SKM-1 treated with dmso at 0.1 percent for 144 hours (cell line): ENCODE measurements around the gene ATN1.
A peak's percentile ranks its signal among the peaks of the same experiment; 100 is the strongest.
"Not testable (repeated sequence)": the region's sequence is repeated elsewhere in the genome, so short reads cannot be mapped to it uniquely, and the experiment has no call there.

Source experiments
- DNase-seq: peaks from one replicate; lab custom pipeline; 2025; ENCODE audit not compliant: unreplicated experiment; lab: John Stamatoyannopoulos, UW

ATN1 gene

GRCh38 chr12:6903722-6904121, 24.0 kb upstream of the ATN1 start:
- no peak for DNase-seq

- peak; percentile 84 for DNase-seq
These were observed 23.2 kb upstream of the ATN1 start, which contains the start of gene LRRC23 for GRCh38 chr12:6904280-6905276. TSS of gene LRRC23 (plus strand) at chr12:6904822. CDS start at chr12:6905634, 812 bp downstream.

GRCh38 chr12:6905414-6906040, 22.2 kb upstream of the ATN1 start:
- DNase-seq: no peak

GRCh38 chr12:6908141-6908540, 19.6 kb upstream of the ATN1 start:
- DNase-seq: not testable (repeated sequence)

- no peak for DNase-seq
These were observed 18.2 kb upstream of the ATN1 start for GRCh38 chr12:6909421-6910145.

- DNase-seq: no peak
These were observed 15.4 kb upstream of the ATN1 start for GRCh38 chr12:6912164-6912935.

GRCh38 chr12:6914246-6914946, 13.4 kb upstream of the ATN1 start, which contains the start of gene ENO2:
TSS of gene ENO2 (plus strand) at chr12:6914580. CDS start at chr12:6915833, 1,253 bp downstream.
- no peak for DNase-seq

GRCh38 chr12:6914947-6915788, 12.6 kb upstream of the ATN1 start:
- no peak for DNase-seq

- no peak for DNase-seq
These were observed 11.9 kb upstream of the ATN1 start for GRCh38 chr12:6915789-6916285.

GRCh38 chr12:6916426-6917200, 11.1 kb upstream of the ATN1 start:
- DNase-seq: no peak

- no peak for DNase-seq
These were observed 10.1 kb upstream of the ATN1 start for GRCh38 chr12:6917491-6918231.

- DNase-seq: no peak
These were observed 8.2 kb upstream of the ATN1 start for GRCh38 chr12:6919588-6919987.

- DNase-seq: no peak
These were observed 6.2 kb upstream of the ATN1 start for GRCh38 chr12:6921539-6921938.

GRCh38 chr12:6921996-6922946, 5.5 kb upstream of the ATN1 start:
- DNase-seq: no peak

- no peak for DNase-seq
These were observed 4.6 kb upstream of the ATN1 start for GRCh38 chr12:6923003-6923732.

GRCh38 chr12:6923851-6924250, 3.9 kb upstream of the ATN1 start:
- no peak for DNase-seq
